ENCODE data around the gene APOA4. TPM values are rescaled to one million over a fixed set of nuclear protein-coding genes. Genes with fewer than 3 reads are reported as not detected.

APOA4 gene
- total RNA-seq, 2 experiments from 2014 or later = not detected

GRCh38 chr11:116792869-116793771, 30.0 kb downstream of the APOA4 start:
- DNase-seq = no peak
- Mint-ChIP-seq H3K36me3 (ENCODE audit: low read depth) (no peaks in the 10 kb centered on the region), H3K27ac (no peak overlapping the region), H3K27me3 (no peaks in the 10 kb centered on the region), H3K4me1 (ENCODE audit: low read depth) (peaks cover 7% of the 10 kb centered on the region), H3K9me3 (no peaks in the 10 kb centered on the region), H3K4me3 (no peak overlapping the region)
- POLR2A ChIA-PET = interaction anchor here (1.1 to 1.2 kb wide), 3 partner anchors 9 to 43 kb away, joined by 3 read pairs; no protein-coding TSS in a partner anchor
- ATAC-seq = no peak
- no peak for TF ChIP-seq CTCF (IDR thresholded peaks at IDR 0.05)
- intact Hi-C loops (cut with micrococcal nuclease) = loop anchor here (5.0 kb wide), 1 partner anchor 44 kb away; the partner anchor contains the start of gene APOA1
- CTCF ChIA-PET = interaction anchor here (0.8 to 10.0 kb wide), 9 partner anchors 30 to 387 kb away, joined by 3 to 167 read pairs (median 4); partner anchors contain the start of genes APOA1 and SIK3

GRCh38 chr11:116792144-116792868, 30.8 kb downstream of the APOA4 start:
- Mint-ChIP-seq H3K27me3 (no peaks in the 10 kb centered on the region), H3K9me3 (no peaks in the 10 kb centered on the region), H3K4me3 (no peak overlapping the region), H3K27ac (no peak overlapping the region), H3K4me1 (ENCODE audit: low read depth) (peaks cover 7% of the 10 kb centered on the region), H3K36me3 (ENCODE audit: low read depth) (no peaks in the 10 kb centered on the region)
- TF ChIP-seq CTCF (IDR thresholded peaks at IDR 0.05) = no peak
- DNase-seq = no peak
- CTCF ChIA-PET = interaction anchor here (1.1 to 10.0 kb wide), 17 partner anchors 8 to 381 kb away, joined by 3 to 167 read pairs (median 13); partner anchors contain the start of genes APOA1, PAFAH1B2 and SIK3
- POLR2A ChIA-PET = interaction anchor here (1.2 kb wide), 2 partner anchors 9 to 16 kb away, joined by 3 read pairs; no protein-coding TSS in a partner anchor
- ATAC-seq = no peak
- intact Hi-C loops (cut with micrococcal nuclease) = loop anchor here (5.0 kb wide), 1 partner anchor 45 kb away; the partner anchor contains the start of gene APOA1

GRCh38 chr11:116791813-116792143, 31.3 kb downstream of the APOA4 start, which contains the start of gene APOA5:
APOA5 (minus strand) TSS chr11:116791879; CDS start chr11:116791860, 19 bp downstream.
- ATAC-seq = no peak
- peaks cover 12% of the 10 kb centered on the region for H3K4me1 Mint-ChIP-seq (ENCODE audit: low read depth)
- ChIA-PET POLR2A (interaction anchor here (0.9 to 1.8 kb wide), 4 partner anchors 8 to 61 kb away, joined by 3 to 8 read pairs (median 3); partner anchors contain the start of gene BUD13), CTCF (interaction anchor here (0.6 to 10.0 kb wide), 40 partner anchors 8 to 421 kb away, joined by 3 to 167 read pairs (median 6); partner anchors contain the start of genes APOA1, BUD13, PAFAH1B2 and SIDT2)
- H3K4me3 Mint-ChIP-seq = no peak within 1 kb of the TSS
- no peak for TF ChIP-seq CTCF (IDR thresholded peaks at IDR 0.05)
- no peaks in the 10 kb centered on the region for H3K27me3 Mint-ChIP-seq
- H3K9me3 Mint-ChIP-seq = no peaks in the 10 kb centered on the region
- no peak for DNase-seq
- no peak within 1 kb of the TSS for H3K27ac Mint-ChIP-seq
- H3K36me3 Mint-ChIP-seq (ENCODE audit: low read depth) = peaks cover 5% of the 10 kb centered on the region
- intact Hi-C loops (cut with micrococcal nuclease) = loop anchor here (1.0 to 5.0 kb wide), 2 partner anchors 46 to 315 kb away; partner anchors contain the start of gene APOA1

GRCh38 chr11:116791002-116791812, 31.9 kb downstream of the APOA4 start:
- CTCF ChIA-PET = interaction anchor here (0.6 to 10.0 kb wide), 49 partner anchors 8 to 435 kb away, joined by 3 to 167 read pairs (median 5); partner anchors contain the start of genes APOA1, BUD13, PAFAH1B2 and SIDT2
- DNase-seq = peak; percentile 86
- peaks cover 11% of the 10 kb centered on the region for H3K36me3 Mint-ChIP-seq (ENCODE audit: low read depth)
- POLR2A ChIA-PET = interaction anchor here (0.9 to 2.5 kb wide), 3 partner anchors 14 to 61 kb away, joined by 3 to 10 read pairs (median 8); partner anchors contain the start of gene BUD13
- ATAC-seq = peak; percentile 80
- H3K27ac Mint-ChIP-seq = no peak overlapping the region
- TF ChIP-seq CTCF (IDR thresholded peaks at IDR 0.05) = peak; percentile 89
- no peaks in the 10 kb centered on the region for H3K27me3 Mint-ChIP-seq
- H3K9me3 Mint-ChIP-seq = no peaks in the 10 kb centered on the region
- peaks cover 18% of the 10 kb centered on the region for H3K4me1 Mint-ChIP-seq (ENCODE audit: low read depth)
- H3K4me3 Mint-ChIP-seq = no peak overlapping the region
- intact Hi-C loops (cut with micrococcal nuclease) = loop anchor here (1.0 to 5.0 kb wide), 2 partner anchors 46 to 315 kb away; partner anchors contain the start of gene APOA1
